Parathyroid adenoma (tissue), 2 donors: Measurements from ENCODE around the gene RPS16.
A peak's percentile ranks its signal among the peaks of the same experiment; 100 is the strongest.

Source experiments
- H2AFZ ChIP-seq: fragments of 300-600 bp; sonication (generic); one replicate; pipeline ENCODE4 v1.7.0; 2017; ENCODE audit warnings: antibody characterized with exemption, mild to moderate bottlenecking
- H3K27ac ChIP-seq: fragments of 300-600 bp; sonication (generic); one replicate; pipeline ENCODE4 v1.7.0; 2017
- H3K27me3 ChIP-seq: fragments of 300-600 bp; sonication (generic); one replicate; pipeline ENCODE4 v1.7.0; 2017; ENCODE audit warnings: low read length; ENCODE audit not compliant: control insufficient read depth, insufficient read depth
- H3K36me3 ChIP-seq: fragments of 300-600 bp; sonication (generic); one replicate; pipeline ENCODE4 v1.7.0; 2017; ENCODE audit warnings: low read length; ENCODE audit not compliant: control insufficient read depth, insufficient read depth
- H3K4me1 ChIP-seq: fragments of 300-600 bp; sonication (generic); one replicate; pipeline ENCODE4 v1.7.0; 2017; ENCODE audit warnings: control low read depth
- H3K4me2 ChIP-seq: fragments of 300-600 bp; sonication (generic); one replicate; pipeline ENCODE4 v1.7.0; 2017; ENCODE audit warnings: low read length
- H3K4me3 ChIP-seq: fragments of 300-600 bp; sonication (generic); one replicate; pipeline ENCODE4 v1.7.0; 2017; ENCODE audit warnings: low read depth, low read length
- H3K79me2 ChIP-seq: fragments of 300-600 bp; sonication (generic); one replicate; pipeline ENCODE4 v1.7.0; 2017; ENCODE audit warnings: control low read depth
- H3K9ac ChIP-seq: fragments of 300-600 bp; sonication (generic); one replicate; pipeline ENCODE4 v1.7.0; 2017; ENCODE audit warnings: mild to moderate bottlenecking
- H3K9me3 ChIP-seq: fragments of 300-600 bp; sonication (generic); one replicate; pipeline ENCODE4 v1.7.0; 2017; ENCODE audit warnings: low read length; ENCODE audit not compliant: control insufficient read depth
- CTCF ChIP-seq: fragments of 300-600 bp; sonication (generic); IDR thresholded peaks from one replicate; pipeline ENCODE4 v1.7.0; 2017; ENCODE audit warnings: antibody characterized with exemption, mild to moderate bottlenecking
- donor health status: primary hyperparathyroidism.

Gene RPS16

GRCh38 chr19:39401070-39401548 is 34.6 kb downstream of the RPS16 start:
- Histone ChIP-seq H3K4me3 (no peak overlapping the region), H3K36me3 (no peaks in the 10 kb centered on the region), H3K27me3 (no peaks in the 10 kb centered on the region), H3K4me2 (peak overlapping the region; percentile 10), H3K79me2 (peaks cover 4% of the 10 kb centered on the region), H3K27ac (peak overlapping the region; percentile 100), H3K9ac (no peak overlapping the region), H3K9me3 (no peaks in the 10 kb centered on the region), H2AFZ (peak overlapping the region; percentile 43), H3K4me1 (peaks cover 43% of the 10 kb centered on the region)
- TF ChIP-seq CTCF = no peak

- Histone ChIP-seq H3K4me2 (peak overlapping the region; percentile 26), H3K4me3 (no peak overlapping the region), H3K36me3 (no peaks in the 10 kb centered on the region), H3K4me1 (peaks cover 43% of the 10 kb centered on the region), H3K27ac (peak overlapping the region; percentile 100), H3K9me3 (no peaks in the 10 kb centered on the region), H2AFZ (no peak overlapping the region), H3K27me3 (no peaks in the 10 kb centered on the region), H3K79me2 (peaks cover 4% of the 10 kb centered on the region), H3K9ac (no peak overlapping the region)
- TF ChIP-seq CTCF = no peak
These were observed 35.7 kb downstream of the RPS16 start for GRCh38 chr19:39400061-39400460.

- no peak for TF ChIP-seq CTCF
- Histone ChIP-seq H3K27me3 (no peaks in the 10 kb centered on the region), H3K27ac (peak overlapping the region; percentile 100), H3K9ac (no peak overlapping the region), H3K4me2 (peak overlapping the region; percentile 26), H3K36me3 (no peaks in the 10 kb centered on the region), H2AFZ (no peak overlapping the region), H3K4me3 (no peak overlapping the region), H3K79me2 (peaks cover 4% of the 10 kb centered on the region), H3K4me1 (peaks cover 43% of the 10 kb centered on the region), H3K9me3 (no peaks in the 10 kb centered on the region)
These were observed 36.1 kb downstream of the RPS16 start for GRCh38 chr19:39399668-39400050.

GRCh38 chr19:39398297-39398864 is 37.4 kb downstream of the RPS16 start:
- no peak overlapping the region for H3K4me2 ChIP-seq
- no peaks in the 10 kb centered on the region for H3K27me3 ChIP-seq
- peaks cover 8% of the 10 kb centered on the region for H3K79me2 ChIP-seq
- peak overlapping the region; percentile 100 for H3K27ac ChIP-seq
- H3K4me1 ChIP-seq = peaks cover 38% of the 10 kb centered on the region
- TF ChIP-seq CTCF = no peak
- no peaks in the 10 kb centered on the region for H3K36me3 ChIP-seq
- H3K4me3 ChIP-seq = no peak overlapping the region
- no peak overlapping the region for H3K9ac ChIP-seq
- H2AFZ ChIP-seq = no peak overlapping the region
- H3K9me3 ChIP-seq = no peaks in the 10 kb centered on the region
